ENCODE measurements around the gene HECTD1.
"Not testable (repeated sequence)": the region's sequence is repeated elsewhere in the genome, so short reads cannot be mapped to it uniquely, and the experiment has no call there.

HECTD1 gene

GRCh38 chr14:31207755-31208545 lies at the start of gene HECTD1:
Gene HECTD1, minus strand, starts transcription at chr14:31207793. Its CDS starts 1,857 bp downstream, at chr14:31205936.
- peak; percentile 93 for DNase-seq

- DNase-seq = no peak
Observed at GRCh38 chr14:31257244-31257553, 49.6 kb upstream of the HECTD1 start.

GRCh38 chr14:31256534-31257243 lies 49.1 kb upstream of the HECTD1 start:
- no peak for DNase-seq

- not testable (repeated sequence) for DNase-seq
Observed at GRCh38 chr14:31255918-31256317, 48.3 kb upstream of the HECTD1 start.

- no peak for DNase-seq
Observed at GRCh38 chr14:31255286-31255685, 47.7 kb upstream of the HECTD1 start.

- DNase-seq = no peak
Observed at GRCh38 chr14:31253746-31254471, 46.3 kb upstream of the HECTD1 start.

- DNase-seq = no peak
Observed at GRCh38 chr14:31252865-31253264, 45.3 kb upstream of the HECTD1 start.

GRCh38 chr14:31251028-31251958 lies 43.7 kb upstream of the HECTD1 start:
- DNase-seq = no peak

- DNase-seq = no peak
Observed at GRCh38 chr14:31244626-31245025, 37.0 kb upstream of the HECTD1 start.

GRCh38 chr14:31243860-31244259 lies 36.3 kb upstream of the HECTD1 start:
- DNase-seq = no peak

- not testable (repeated sequence) for DNase-seq
Observed at GRCh38 chr14:31242161-31242940, 34.8 kb upstream of the HECTD1 start.

- no peak for DNase-seq
Observed at GRCh38 chr14:31241450-31242114, 34.0 kb upstream of the HECTD1 start.

- DNase-seq = no peak
Observed at GRCh38 chr14:31239741-31240140, 32.1 kb upstream of the HECTD1 start.

GRCh38 chr14:31235462-31235861 lies 27.9 kb upstream of the HECTD1 start:
- DNase-seq = no peak

GRCh38 chr14:31232081-31232480 lies 24.5 kb upstream of the HECTD1 start:
- no peak for DNase-seq

GRCh38 chr14:31231272-31231671 lies 23.7 kb upstream of the HECTD1 start:
- DNase-seq = not testable (repeated sequence)

- DNase-seq = no peak
Observed at GRCh38 chr14:31230573-31230958, 23.0 kb upstream of the HECTD1 start.

GRCh38 chr14:31229638-31230572 lies 22.3 kb upstream of the HECTD1 start:
- DNase-seq = no peak

GRCh38 chr14:31229009-31229408 lies 21.4 kb upstream of the HECTD1 start:
- no peak for DNase-seq

GRCh38 chr14:31228533-31228932 lies 20.9 kb upstream of the HECTD1 start:
- no peak for DNase-seq

Data from left hindlimb (tissue), 1 donor.